SK-N-SH treated with all-trans-retinoic acid at 6 μM for 48 hours (cell line): Measurements from ENCODE around the gene GHRH.

Source experiments
- ATAC-seq: fragments of 200-7000 bp; cut with Tn5 transposase; 3 replicates; pipeline ENCODE4 v1.9.1; 2020; ENCODE audit warnings: mild to moderate bottlenecking, moderate library complexity
- ARNTL ChIP-seq: fragments of 450-650 bp; formaldehyde crosslinking; IDR thresholded peaks from 2 replicates; pipeline ENCODE4 v1.5.0; 2020; ENCODE audit warnings: low read depth, mild to moderate bottlenecking, moderate library complexity, borderline replicate concordance
- BACH2 ChIP-seq: fragments of 250-450 bp; sonication (Bioruptor Pico); IDR thresholded peaks from 2 replicates; pipeline ENCODE4 v1.9.0; 2021; ENCODE audit warnings: mild to moderate bottlenecking, borderline replicate concordance
- CSDC2 ChIP-seq: fragments of 250-450 bp; sonication (Bioruptor Pico); IDR thresholded peaks from 2 replicates; pipeline ENCODE4 v1.5.0; 2020; ENCODE audit warnings: mild to moderate bottlenecking, moderate library complexity
- CSRNP3 ChIP-seq: fragments of 250-450 bp; sonication (Bioruptor Pico); IDR thresholded peaks from 2 replicates; pipeline ENCODE4 v1.5.1; 2021; ENCODE audit warnings: mild to moderate bottlenecking, moderate library complexity
- ESRRG ChIP-seq: fragments of 250-450 bp; sonication (Bioruptor Pico); IDR thresholded peaks from 2 replicates; pipeline ENCODE4 v1.6.1; 2021; ENCODE audit warnings: mild to moderate bottlenecking
- ISL1 ChIP-seq: fragments of 250-450 bp; sonication (Bioruptor Pico); IDR thresholded peaks from 2 replicates; pipeline ENCODE4 v2.1.2; 2022; ENCODE audit warnings: mild to moderate bottlenecking, moderate library complexity
- OSR1 ChIP-seq: fragments of 250-450 bp; sonication (Bioruptor Pico); IDR thresholded peaks from 2 replicates; pipeline ENCODE4 v1.8.0; 2022; ENCODE audit warnings: moderate library complexity, mild to moderate bottlenecking, inconsistent platforms
- PATZ1 ChIP-seq: fragments of 250-450 bp; sonication (Bioruptor Pico); IDR thresholded peaks from 2 replicates; pipeline ENCODE4 v1.8.0; 2020; ENCODE audit warnings: mild to moderate bottlenecking, moderate library complexity, borderline replicate concordance
- POU6F1 ChIP-seq: fragments of 250-450 bp; sonication (Bioruptor Pico); IDR thresholded peaks from 2 replicates; pipeline ENCODE4 v1.8.0; 2021; ENCODE audit warnings: low read depth, mild to moderate bottlenecking, moderate library complexity, borderline replicate concordance
- RARB ChIP-seq: fragments of 250-450 bp; sonication (Bioruptor Pico); IDR thresholded peaks from 2 replicates; pipeline ENCODE4 v1.8.0; 2021; ENCODE audit warnings: mild to moderate bottlenecking, moderate library complexity
- SNAI2 ChIP-seq: fragments of 250-450 bp; sonication (Bioruptor Pico); IDR thresholded peaks from 2 replicates; pipeline ENCODE4 v1.5.0; 2020; ENCODE audit warnings: mild to moderate bottlenecking, moderate library complexity
- TCF4 ChIP-seq: fragments of 250-450 bp; sonication (Bioruptor Pico); IDR thresholded peaks from 2 replicates; pipeline ENCODE4 v1.8.0; 2021; ENCODE audit warnings: mild to moderate bottlenecking, moderate library complexity, borderline replicate concordance
- TOX ChIP-seq: fragments of 250-450 bp; sonication (Bioruptor Pico); IDR thresholded peaks from 2 replicates; pipeline ENCODE4 v1.8.0; 2021; ENCODE audit warnings: mild to moderate bottlenecking, moderate library complexity, borderline replicate concordance
- ZC3H10 ChIP-seq: fragments of 250-450 bp; sonication (Bioruptor Pico); IDR thresholded peaks from 2 replicates; pipeline ENCODE4 v1.5.1; 2021; ENCODE audit warnings: mild to moderate bottlenecking, moderate library complexity
- ZFP3 ChIP-seq: fragments of 250-450 bp; sonication (Bioruptor Pico); IDR thresholded peaks from 2 replicates; pipeline ENCODE4 v1.5.0; 2020; ENCODE audit warnings: mild to moderate bottlenecking, moderate library complexity
- ZNF565 ChIP-seq: fragments of 450-650 bp; formaldehyde crosslinking; conservative IDR thresholded peaks from 2 replicates; pipeline ENCODE4 v1.5.0; 2020; ENCODE audit warnings: low read depth, mild to moderate bottlenecking, moderate library complexity
- ZNF70 ChIP-seq: fragments of 450-650 bp; formaldehyde crosslinking; IDR thresholded peaks from 2 replicates; pipeline ENCODE4 v1.5.0; 2020; ENCODE audit warnings: mild to moderate bottlenecking, moderate library complexity
- ZNF8 ChIP-seq: fragments of 450-650 bp; formaldehyde crosslinking; IDR thresholded peaks from 2 replicates; pipeline ENCODE4 v1.5.0; 2020; ENCODE audit warnings: mild to moderate bottlenecking, moderate library complexity
- TF ChIP-seq, protein P1 (sequence below): fragments of 250-450 bp; sonication (Bioruptor Pico); IDR thresholded peaks from 2 replicates; pipeline ENCODE4 v1.5.0; 2020; ENCODE audit warnings: mild to moderate bottlenecking, moderate library complexity
- TF ChIP-seq, protein P2 (sequence below): fragments of 250-450 bp; sonication (Bioruptor Pico); IDR thresholded peaks from 2 replicates; pipeline ENCODE4 v1.5.1; 2020; ENCODE audit warnings: low read depth, mild to moderate bottlenecking, moderate library complexity

Gene GHRH

DNA sequence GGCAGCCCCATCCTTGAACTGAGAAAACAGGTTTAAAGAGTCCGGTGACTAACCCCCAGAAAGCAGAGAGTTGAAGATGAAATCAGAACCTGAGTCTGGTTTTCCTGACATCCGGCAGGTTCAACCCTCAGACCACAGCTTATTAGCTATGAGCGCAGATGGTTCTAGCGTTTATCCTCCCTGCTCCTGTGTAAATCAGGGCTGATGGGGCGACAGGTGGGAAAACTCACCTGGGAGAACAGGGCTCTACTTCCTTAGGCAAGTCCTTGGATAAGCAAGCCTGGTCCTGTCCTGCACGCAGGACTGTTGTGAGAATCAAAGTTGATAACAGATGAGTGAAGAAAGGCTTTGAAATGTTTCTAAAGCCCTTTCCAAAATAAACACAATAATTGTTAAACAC is 31.4 kb downstream of the GHRH start (continued):
- TF ChIP-seq, protein P1, sequence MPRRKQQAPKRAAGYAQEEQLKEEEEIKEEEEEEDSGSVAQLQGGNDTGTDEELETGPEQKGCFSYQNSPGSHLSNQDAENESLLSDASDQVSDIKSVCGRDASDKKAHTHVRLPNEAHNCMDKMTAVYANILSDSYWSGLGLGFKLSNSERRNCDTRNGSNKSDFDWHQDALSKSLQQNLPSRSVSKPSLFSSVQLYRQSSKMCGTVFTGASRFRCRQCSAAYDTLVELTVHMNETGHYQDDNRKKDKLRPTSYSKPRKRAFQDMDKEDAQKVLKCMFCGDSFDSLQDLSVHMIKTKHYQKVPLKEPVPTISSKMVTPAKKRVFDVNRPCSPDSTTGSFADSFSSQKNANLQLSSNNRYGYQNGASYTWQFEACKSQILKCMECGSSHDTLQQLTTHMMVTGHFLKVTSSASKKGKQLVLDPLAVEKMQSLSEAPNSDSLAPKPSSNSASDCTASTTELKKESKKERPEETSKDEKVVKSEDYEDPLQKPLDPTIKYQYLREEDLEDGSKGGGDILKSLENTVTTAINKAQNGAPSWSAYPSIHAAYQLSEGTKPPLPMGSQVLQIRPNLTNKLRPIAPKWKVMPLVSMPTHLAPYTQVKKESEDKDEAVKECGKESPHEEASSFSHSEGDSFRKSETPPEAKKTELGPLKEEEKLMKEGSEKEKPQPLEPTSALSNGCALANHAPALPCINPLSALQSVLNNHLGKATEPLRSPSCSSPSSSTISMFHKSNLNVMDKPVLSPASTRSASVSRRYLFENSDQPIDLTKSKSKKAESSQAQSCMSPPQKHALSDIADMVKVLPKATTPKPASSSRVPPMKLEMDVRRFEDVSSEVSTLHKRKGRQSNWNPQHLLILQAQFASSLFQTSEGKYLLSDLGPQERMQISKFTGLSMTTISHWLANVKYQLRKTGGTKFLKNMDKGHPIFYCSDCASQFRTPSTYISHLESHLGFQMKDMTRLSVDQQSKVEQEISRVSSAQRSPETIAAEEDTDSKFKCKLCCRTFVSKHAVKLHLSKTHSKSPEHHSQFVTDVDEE (CRISPR knock-in tag): no peak

DNA sequence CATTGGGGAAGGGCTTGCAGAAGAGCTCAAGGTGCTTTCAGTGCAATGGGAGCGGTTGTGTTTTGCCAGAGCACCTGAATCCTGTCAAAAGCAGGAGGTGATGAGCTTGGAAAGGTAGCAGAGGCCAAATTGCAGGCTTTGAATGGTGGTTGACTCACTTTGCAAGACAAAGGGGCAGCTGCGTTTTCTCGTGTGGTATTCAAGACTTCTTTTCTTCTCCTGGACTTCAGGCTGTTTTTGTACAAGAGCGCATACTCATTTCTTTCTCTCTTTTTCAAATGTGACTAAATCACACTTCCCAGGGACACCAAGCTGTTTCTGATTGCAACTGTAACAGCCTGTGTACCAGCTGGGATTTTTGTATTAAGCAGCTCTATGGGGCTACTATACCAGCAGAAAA is 32.3 kb downstream of the GHRH start:
- TF ChIP-seq CSRNP3 (CRISPR knock-in tag): no peak
- no peak for TF ChIP-seq RARB
- TF ChIP-seq TOX (CRISPR knock-in tag): no peak
- TF ChIP-seq ARNTL (CRISPR knock-in tag): no peak
- TF ChIP-seq, protein P2, sequence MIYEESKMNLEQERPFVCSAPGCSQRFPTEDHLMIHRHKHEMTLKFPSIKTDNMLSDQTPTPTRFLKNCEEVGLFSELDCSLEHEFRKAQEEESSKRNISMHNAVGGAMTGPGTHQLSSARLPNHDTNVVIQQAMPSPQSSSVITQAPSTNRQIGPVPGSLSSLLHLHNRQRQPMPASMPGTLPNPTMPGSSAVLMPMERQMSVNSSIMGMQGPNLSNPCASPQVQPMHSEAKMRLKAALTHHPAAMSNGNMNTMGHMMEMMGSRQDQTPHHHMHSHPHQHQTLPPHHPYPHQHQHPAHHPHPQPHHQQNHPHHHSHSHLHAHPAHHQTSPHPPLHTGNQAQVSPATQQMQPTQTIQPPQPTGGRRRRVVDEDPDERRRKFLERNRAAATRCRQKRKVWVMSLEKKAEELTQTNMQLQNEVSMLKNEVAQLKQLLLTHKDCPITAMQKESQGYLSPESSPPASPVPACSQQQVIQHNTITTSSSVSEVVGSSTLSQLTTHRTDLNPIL (CRISPR knock-in tag): no peak
- TF ChIP-seq ZNF565: no peak
- TF ChIP-seq ZNF8: no peak
- TF ChIP-seq TCF4 (CRISPR knock-in tag): no peak
- TF ChIP-seq POU6F1: no peak
- TF ChIP-seq ZNF70: no peak
- no peak for TF ChIP-seq OSR1 (CRISPR knock-in tag)
- no peak for TF ChIP-seq ZC3H10 (CRISPR knock-in tag)
- no peak for TF ChIP-seq CSDC2 (CRISPR knock-in tag)
- no peak for TF ChIP-seq BACH2 (CRISPR knock-in tag)
- no peak for TF ChIP-seq ISL1 (CRISPR knock-in tag)
- TF ChIP-seq PATZ1 (CRISPR knock-in tag): no peak
- TF ChIP-seq ZFP3 (CRISPR knock-in tag): no peak
- no peak for ATAC-seq

DNA sequence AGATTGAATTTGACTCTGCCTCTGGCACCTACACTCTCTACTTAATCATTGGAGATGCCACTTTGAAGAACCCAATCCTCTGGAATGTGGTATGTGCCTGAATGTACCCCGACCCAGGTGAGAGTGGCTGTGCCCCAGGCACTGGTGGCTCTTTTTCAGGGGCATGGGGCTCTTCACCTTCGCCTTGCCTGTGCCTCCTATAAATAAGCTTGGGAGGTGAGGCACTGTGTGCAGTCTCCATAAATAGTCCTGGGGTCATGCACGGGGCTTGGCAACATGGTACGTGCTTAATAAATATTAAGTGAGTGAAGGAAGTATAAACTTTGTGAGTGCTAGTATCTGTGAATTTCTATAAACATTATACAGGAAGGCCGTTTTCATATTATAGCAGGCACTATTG is 33.0 kb downstream of the GHRH start:
- ATAC-seq: no peak
- no peak for TF ChIP-seq CSRNP3 (CRISPR knock-in tag)
- no peak for TF ChIP-seq BACH2 (CRISPR knock-in tag)

DNA sequence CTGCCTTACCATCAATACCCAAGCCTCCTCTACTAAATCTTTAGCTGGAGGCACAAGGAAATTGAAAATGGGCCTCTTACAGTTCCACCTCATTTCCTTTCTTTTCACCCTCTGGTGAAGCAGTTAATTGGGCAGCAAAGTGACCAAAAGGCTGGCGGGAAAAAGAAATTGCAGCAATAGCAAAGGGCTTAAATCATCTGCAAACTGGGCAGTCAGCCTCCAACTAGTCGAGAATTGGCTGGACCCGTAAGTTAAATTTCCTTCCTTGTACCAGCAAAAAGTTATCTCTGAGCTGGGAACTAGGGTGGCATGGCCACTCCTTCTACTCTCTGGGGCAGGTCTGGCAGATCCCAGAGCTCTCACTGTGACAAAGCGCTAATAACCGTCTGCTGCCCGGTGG is 33.5 kb downstream of the GHRH start:
- TF ChIP-seq POU6F1: no peak
- TF ChIP-seq ZNF70: no peak
- TF ChIP-seq ARNTL (CRISPR knock-in tag): no peak
- TF ChIP-seq ESRRG (CRISPR knock-in tag): no peak
- no peak for TF ChIP-seq SNAI2 (CRISPR knock-in tag)
- no peak for TF ChIP-seq ZC3H10 (CRISPR knock-in tag)
- TF ChIP-seq TCF4 (CRISPR knock-in tag): no peak
- ATAC-seq: no peak
